HTR-8/SVneo (cell line): Measurements from ENCODE around the gene MACROH2A2.

Experiments
- DNase-seq: peaks from one replicate; pipeline ENCODE4 v3.0.0; 2011; ENCODE audit warnings: low spot score, mixed read lengths; ENCODE audit not compliant: insufficient read length
- FAIRE-seq: peaks from 2 replicates; lab custom pipeline; 2011; peaks lifted over from hg19 to GRCh38; lab: Jason Lieb, UNC

The MACROH2A2 gene

GRCh38 chr10:70123817-70124216 lies 71.2 kb downstream of the MACROH2A2 start:
- FAIRE-seq (no peak), DNase-seq (no peak)

- no peak for DNase-seq
- no peak for FAIRE-seq
These were observed 71.8 kb downstream of the MACROH2A2 start for GRCh38 chr10:70124415-70124814.

- FAIRE-seq (no peak), DNase-seq (no peak)
These were observed 72.3 kb downstream of the MACROH2A2 start for GRCh38 chr10:70124918-70125317.

GRCh38 chr10:70125918-70126552 lies 73.4 kb downstream of the MACROH2A2 start:
- DNase-seq (no peak), FAIRE-seq (no peak)

GRCh38 chr10:70126700-70127395 lies 74.2 kb downstream of the MACROH2A2 start:
- FAIRE-seq = no peak
- no peak for DNase-seq

GRCh38 chr10:70130878-70131559 lies 78.4 kb downstream of the MACROH2A2 start:
- FAIRE-seq = no peak
- DNase-seq = no peak

- FAIRE-seq = no peak
- no peak for DNase-seq
These were observed 78.9 kb downstream of the MACROH2A2 start for GRCh38 chr10:70131560-70131937.

GRCh38 chr10:70132098-70133029 lies 79.7 kb downstream of the MACROH2A2 start, which contains the start of gene AIFM2:
Gene AIFM2, minus strand, starts transcription at chr10:70132825. Its CDS starts 8,741 bp downstream, at chr10:70124084.
- DNase-seq = peak; percentile 83
- FAIRE-seq = no peak

GRCh38 chr10:70135046-70135445 lies 82.4 kb downstream of the MACROH2A2 start:
- DNase-seq (no peak), FAIRE-seq (no peak)

- FAIRE-seq (no peak), DNase-seq (no peak)
These were observed 83.0 kb downstream of the MACROH2A2 start for GRCh38 chr10:70135684-70136083.

- no peak for DNase-seq
These were observed 84.5 kb downstream of the MACROH2A2 start for GRCh38 chr10:70137135-70137534.

GRCh38 chr10:70137927-70138883 lies 85.6 kb downstream of the MACROH2A2 start:
- DNase-seq (no peak), FAIRE-seq (no peak)

More at GRCh38 chr10:70137135-70137534, 84.5 kb downstream of the MACROH2A2 start:
- FAIRE-seq = no peak

GRCh38 chr10:70139151-70139996 lies 86.7 kb downstream of the MACROH2A2 start:
- FAIRE-seq = no peak
- DNase-seq = no peak

GRCh38 chr10:70139997-70140250 lies 87.3 kb downstream of the MACROH2A2 start:
- DNase-seq = no peak
- FAIRE-seq = no peak

GRCh38 chr10:70140297-70140696 lies 87.7 kb downstream of the MACROH2A2 start:
- DNase-seq (no peak), FAIRE-seq (no peak)

- DNase-seq (no peak), FAIRE-seq (no peak)
These were observed 89.9 kb downstream of the MACROH2A2 start for GRCh38 chr10:70142555-70142954.

GRCh38 chr10:70144372-70145110 lies 91.9 kb downstream of the MACROH2A2 start:
- FAIRE-seq (peak; percentile 75), DNase-seq (no peak)

GRCh38 chr10:70145166-70145665 lies 92.6 kb downstream of the MACROH2A2 start:
- FAIRE-seq (no peak), DNase-seq (no peak)
